GM18951 (cell line): Measurements from ENCODE around the gene CYB5RL.

ENCODE experiments used
- POLR2A ChIP-seq: IDR thresholded peaks from 4 replicates; pipeline ENCODE4 v1.6.1; 2011; ENCODE audit warnings: mild to moderate bottlenecking; ENCODE audit not compliant: insufficient read length, insufficient read depth; ENCODE audit errors: extremely low read depth
- in situ Hi-C: fragments of 300-500 bp; cut with MboI; formaldehyde crosslinking; loops from one replicate; pipeline ENCODE4 v1.12.0; 2022; ENCODE audit warnings: low sequenced_read_pairs, mixed read lengths, inconsistent platforms; ENCODE audit not compliant: unreplicated experiment

Gene CYB5RL, protein sequence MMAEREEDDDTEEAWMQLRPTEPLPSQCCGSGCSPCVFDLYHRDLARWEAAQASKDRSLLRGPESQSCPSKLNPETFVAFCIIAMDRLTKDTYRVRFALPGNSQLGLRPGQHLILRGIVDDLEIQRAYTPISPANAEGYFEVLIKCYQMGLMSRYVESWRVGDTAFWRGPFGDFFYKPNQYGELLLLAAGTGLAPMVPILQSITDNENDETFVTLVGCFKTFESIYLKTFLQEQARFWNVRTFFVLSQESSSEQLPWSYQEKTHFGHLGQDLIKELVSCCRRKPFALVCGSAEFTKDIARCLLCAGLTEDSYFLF

DNA sequence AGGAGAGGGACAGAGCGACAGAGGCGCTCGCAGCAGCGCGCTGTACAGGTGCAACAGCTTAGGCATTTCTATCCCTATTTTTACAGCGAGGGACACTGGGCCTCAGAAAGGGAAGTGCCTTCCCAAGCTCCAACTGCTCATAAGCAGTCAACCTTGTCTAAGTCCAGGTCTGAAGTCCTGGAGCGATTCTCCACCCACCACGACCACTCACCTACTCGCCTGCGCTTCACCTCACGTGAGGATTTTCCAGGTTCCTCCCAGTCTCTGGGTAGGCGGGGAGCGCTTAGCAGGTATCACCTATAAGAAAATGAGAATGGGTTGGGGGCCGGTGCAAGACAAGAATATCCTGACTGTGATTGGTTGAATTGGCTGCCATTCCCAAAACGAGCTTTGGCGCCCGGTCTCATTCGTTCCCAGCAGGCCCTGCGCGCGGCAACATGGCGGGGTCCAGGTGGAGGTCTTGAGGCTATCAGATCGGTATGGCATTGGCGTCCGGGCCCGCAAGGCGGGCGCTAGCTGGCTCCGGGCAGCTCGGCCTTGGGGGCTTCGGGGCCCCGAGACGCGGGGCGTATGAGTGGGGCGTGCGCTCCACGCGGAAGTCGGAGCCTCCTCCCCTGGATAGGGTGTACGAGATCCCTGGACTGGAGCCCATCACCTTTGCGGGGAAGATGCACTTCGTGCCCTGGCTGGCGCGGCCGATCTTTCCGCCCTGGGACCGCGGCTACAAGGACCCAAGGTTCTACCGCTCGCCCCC, at the start of gene CYB5RL, which contains the start of gene MRPL37:
CYB5RL (minus strand) TSS at position 266 of the 754 bp plus-strand sequence. CDS start 4,414 bp downstream, outside the sequence.
MRPL37 (plus strand) TSS at position 403 of the 754 bp plus-strand sequence; CDS start at position 480, 77 bp downstream.
- in situ Hi-C loops: no loop called here
- peak; percentile 90 for TF ChIP-seq POLR2A

DNA sequence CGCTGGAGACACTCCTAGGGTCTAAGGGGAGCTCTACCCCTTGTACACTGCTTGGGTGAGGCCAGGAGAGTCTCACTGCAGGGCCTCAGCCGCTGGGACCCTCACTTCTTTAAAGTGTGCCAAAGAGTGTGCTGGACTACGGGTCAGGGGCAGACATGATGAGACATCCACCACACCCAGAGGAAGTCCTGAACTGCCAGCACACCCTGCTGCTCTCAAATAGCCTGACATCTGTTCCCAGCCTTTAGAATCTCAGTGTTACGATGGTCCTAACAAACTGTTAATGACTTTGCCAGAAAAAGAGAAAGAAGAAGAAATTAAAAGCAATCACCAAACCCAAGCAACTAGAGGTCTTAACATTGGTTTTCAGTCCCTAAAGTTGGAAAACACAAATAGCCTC, 49.1 kb upstream of the CYB5RL start:
- TF ChIP-seq POLR2A: no peak
- in situ Hi-C loops: no loop called here

DNA sequence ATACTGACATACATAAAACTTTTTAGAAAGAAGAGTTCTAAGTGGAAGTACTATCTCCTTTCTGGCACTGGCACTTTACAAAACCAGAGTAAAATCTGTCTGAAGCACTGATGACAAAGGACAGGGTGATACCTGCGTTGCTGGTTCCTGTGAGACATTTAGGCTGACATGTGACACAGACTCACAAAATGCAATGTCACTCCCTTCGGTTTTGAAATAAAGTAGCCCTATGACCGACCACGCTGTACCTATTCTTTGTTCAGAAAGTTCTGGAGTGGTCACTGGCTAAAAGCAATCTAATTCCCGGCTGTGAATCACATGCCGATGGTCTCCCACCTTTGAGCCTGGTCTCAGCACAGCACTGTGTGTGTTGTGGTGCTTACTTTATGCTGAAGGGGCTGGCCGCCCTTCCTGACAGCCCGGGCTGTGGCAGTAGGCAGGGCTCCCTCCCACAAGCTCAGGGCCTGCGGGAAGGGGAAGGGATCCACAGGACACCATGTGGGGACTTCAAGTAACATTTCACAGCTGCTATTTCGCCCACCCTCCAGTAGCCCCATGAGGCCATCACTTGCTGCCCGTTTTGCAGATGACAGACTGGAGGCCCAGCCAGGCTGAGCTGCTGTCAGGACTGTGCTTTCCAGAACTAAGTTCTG, 48.2 kb upstream of the CYB5RL start:
- in situ Hi-C loops: no loop called here

DNA sequence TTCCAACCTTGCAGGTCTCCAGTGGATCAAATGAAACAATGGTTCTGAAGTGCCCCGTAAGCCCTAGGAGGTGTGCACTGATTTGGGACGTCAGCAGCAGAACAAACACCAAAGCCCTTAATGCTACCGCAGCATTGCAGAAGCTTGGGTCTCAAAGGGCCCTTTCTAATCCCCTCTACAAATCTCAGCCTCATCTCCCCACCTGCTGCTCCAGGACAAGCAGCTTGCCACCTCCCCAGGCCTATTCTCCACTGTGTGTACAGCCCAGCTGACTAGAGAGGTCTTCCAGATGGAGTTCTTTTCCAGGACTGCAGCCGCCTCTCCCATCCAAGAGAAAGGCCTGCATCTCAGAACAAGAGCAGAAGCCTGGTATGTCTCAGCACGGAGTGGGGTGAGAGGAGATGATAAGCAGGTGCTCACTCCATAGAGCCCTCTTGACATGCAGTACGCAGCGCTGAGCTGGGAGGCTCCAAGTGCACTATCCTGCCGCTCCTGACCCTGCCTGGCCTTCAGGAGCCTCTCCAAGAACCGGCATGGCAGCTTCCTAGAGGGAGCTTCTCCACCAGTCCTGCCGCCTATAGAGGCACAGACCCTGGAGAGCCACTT, 46.4 kb upstream of the CYB5RL start:
- in situ Hi-C loops: no loop called here
- no peak for TF ChIP-seq POLR2A

More for the DNA sequence above, 48.2 kb upstream of the CYB5RL start:
- no peak for TF ChIP-seq POLR2A

DNA sequence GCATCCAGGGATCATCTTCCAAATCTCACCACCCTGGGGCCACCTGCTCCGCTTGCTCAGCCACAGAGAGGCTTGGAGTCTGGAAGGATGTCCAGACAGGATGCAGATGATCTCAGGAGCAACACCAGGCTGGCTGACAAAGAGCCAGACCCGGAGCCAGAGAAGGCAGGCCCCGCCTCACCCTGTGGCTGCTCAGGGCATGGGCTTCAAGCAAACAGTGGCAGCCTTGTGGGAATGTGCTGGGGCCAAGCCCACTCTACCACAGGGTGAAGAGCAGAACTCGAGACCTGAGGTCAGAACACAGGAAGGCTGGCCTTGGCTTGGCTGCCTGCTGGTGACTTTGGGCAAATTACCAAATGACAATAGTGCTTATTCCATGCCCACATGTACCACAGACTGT, 45.7 kb upstream of the CYB5RL start:
- in situ Hi-C loops: no loop called here
- TF ChIP-seq POLR2A: no peak

DNA sequence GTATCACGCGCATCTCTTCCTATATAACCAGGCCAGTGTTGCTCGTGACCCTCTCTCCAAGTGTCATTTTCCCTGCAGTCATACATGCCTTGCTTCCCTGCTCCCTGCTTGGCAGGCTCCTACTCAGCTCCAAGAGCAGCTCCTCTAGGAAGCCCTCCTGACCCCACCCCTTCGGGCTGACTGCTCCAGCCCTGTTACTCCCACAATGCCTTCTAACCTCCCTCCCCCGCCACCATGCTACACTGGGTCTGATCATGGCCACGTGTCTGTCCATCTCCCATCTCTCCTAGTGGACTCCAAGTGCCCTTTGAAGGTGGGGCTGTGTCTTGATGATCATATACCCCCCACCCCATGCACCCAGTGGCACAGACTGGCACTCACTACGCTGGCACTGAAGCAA, 44.8 kb upstream of the CYB5RL start:
- in situ Hi-C loops: no loop called here

DNA sequence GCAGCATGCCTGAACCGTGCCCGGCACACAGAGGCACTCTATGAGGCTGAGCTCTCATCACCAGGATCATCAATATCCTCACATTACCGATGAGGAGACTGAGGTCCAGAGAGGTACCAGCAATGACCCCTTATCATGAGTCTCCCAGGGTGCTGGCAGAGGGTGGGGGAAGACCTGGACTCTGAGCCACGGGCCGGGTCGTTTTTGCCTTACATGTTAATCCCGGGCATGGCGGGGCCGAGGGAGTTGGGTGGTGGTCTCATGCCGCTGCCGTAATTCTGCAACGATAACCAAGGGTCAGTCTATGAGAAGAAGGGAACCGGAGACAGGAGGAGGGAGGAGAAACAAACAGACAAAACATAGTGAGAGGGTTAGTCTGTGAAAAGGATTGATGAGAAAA, 43.2 kb upstream of the CYB5RL start:
- TF ChIP-seq POLR2A: no peak
- in situ Hi-C loops: no loop called here

More for the DNA sequence above, 44.8 kb upstream of the CYB5RL start:
- TF ChIP-seq POLR2A: no peak

DNA sequence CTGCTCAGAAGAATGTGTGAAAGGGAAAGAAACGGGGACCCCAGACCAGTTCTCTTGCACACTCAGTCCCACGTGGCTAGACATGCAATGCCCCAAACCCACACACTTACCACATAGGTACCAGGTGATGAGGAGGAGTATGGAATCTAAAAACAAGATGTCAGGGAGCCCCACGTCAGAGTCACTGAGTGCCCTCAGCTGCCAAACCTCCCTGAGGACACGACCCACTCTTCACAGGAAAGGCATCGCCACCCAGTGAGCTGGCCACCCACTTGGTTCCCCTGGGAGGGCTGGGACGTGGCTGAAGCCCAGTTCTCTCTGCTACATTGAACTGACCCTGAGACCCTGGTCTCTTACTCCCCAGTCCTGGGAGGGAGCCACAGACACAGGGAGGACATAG, 41.5 kb upstream of the CYB5RL start:
- no peak for TF ChIP-seq POLR2A
- in situ Hi-C loops: no loop called here

DNA sequence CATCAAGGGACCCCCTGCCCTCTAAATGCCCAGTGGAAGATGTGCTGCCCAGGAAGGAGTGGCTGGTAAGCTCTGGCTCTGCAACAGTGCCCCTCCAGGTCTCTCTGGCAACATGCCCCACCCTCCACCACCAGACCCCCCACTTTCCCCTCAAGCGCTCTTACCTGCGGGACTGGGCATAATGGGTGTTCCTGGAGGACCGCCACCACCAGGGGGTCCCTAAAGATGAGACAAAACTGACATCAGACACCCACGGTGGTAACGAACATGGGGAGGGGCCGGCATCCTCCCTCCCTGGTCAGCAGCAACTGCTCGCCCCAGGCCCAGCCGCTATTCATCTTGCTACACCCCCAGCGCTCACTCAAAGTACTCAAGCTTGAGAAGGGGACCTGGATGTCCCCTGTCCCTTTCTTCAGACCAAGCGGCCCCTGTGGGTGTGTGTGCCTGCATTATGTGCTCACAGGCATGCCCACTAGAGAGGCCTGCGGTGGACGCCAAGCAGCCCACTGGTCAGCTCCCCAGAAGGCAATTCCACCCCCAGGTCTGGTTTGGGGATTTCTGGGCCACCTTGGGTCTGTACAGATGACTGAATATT, 41.0 kb upstream of the CYB5RL start:
- no peak for TF ChIP-seq POLR2A
- in situ Hi-C loops: no loop called here

DNA sequence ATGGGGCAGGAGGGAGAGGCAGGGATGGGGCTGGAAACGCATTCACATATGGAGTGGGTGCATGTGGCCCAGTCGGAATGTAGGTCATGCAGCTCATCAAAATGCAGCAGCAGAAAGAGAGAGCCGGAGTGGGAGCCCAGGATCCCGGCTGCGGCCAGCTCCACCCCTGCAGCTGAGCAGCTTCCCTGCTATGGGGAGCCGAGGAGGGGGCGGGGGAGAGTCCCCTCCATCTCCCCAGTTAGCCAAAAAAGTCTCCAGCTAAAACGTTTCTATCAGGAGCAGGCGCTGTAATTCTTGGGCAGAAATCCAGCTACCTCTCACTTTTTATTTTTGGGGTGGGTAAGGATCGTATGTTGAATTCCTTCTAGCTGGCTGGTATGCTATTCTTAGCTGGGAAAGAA, 39.8 kb upstream of the CYB5RL start:
- no peak for TF ChIP-seq POLR2A
- in situ Hi-C loops: no loop called here

DNA sequence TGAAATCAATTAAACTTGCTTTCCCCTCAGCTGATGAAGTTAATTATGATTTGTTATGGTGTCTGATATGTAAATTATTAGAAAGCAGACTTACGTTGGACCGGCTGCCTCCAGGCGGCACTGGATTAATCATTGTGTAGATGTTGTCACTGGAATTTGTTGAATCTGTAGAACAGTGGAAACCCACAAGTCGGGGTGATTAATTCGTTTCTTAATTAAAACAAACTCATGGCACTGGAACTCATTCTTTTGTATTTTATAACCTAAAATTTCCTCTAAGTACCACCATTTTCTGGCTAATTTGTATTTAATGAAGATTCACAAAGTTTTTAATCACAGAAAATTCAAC, 39.2 kb upstream of the CYB5RL start:
- no peak for TF ChIP-seq POLR2A
- in situ Hi-C loops: no loop called here

DNA sequence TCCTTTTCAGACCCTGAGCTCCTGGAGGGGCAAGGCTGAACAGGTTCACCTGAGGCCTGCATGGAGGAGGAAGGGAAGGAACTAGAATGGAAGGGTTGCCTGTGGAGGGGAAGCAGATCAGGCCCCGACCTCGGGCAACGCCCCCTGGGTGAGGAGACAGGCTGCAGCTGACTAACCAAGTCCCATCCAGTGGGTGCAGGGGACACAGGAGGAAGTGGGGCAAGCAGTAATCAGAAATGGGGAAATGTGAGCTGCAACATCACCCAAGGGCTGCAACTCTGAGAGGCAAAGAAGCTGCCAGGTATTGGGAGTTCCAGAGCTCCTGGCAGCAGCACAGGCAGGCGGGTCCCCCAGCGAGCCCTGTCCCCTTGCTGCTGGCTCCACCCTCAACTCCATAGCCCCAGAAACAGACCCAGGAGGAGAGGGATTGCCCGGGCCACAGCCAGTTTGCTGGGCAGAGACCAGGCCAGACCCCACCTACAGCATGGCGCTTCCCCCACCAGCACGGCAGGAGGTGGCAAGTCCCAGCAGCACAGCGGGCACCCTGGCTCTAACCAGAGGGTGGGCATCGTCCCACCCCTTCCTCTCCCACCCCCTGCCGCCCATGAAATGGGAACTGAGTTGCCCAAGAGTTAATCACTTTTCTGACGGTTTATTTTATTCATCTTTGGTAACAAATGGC, 38.7 kb upstream of the CYB5RL start:
- in situ Hi-C loops: no loop called here
- no peak for TF ChIP-seq POLR2A
